ENCODE measurements around the gene GUCY2D.

DNA sequence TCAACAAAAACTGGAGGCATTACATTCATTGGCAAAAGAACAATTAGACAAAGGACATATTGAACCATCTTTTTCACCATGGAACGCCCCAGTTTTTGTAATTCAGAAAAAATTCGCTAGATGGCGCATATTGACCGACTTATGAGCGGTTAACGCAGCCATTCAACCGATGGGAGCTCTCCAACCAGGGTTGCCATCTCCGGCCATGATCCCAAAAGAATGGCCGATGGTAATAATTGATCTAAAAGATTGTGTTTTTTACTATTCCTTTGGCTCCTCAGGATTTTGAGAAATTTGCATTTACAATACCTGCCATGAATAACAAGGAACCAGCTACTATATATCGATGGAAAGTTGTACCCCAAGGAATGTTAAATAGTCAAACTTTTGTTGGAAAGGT is 57.9 kb downstream of the GUCY2D start:
- TF ChIP-seq CTCF (IDR thresholded peaks at IDR 0.05), result peak; percentile 60 to 80 (median 77)
- no peak for TF ChIP-seq POLR2A (IDR thresholded peaks at IDR 0.05)

Data from tibial nerve (tissue), 3 donors.